ENCODE data around the gene KSR2.

KSR2 gene

DNA sequence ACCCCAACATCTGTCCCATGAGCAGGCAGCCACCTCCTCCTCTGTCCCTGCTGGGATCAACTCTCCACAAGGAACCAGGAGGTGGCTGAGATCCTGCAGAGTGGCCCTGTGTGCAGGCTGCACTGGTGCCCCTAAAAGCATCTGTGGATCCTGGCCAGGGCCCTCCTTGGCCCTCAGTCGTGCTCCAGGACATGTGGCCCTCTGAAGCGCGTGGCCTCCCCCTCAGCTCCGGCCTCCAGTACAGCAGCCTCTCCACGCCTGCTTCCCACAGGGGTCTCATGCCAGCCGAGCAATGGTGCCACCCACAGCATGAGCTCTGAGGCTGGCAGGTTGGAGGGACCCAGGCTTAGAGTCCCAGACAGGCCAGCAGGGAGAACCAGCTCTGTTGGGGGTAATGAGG, 530.0 kb downstream of the KSR2 start:
- DNase-seq = no peak

GRCh38 chr12:117437516-117438255, 531.1 kb downstream of the KSR2 start:
- DNase-seq = no peak

GRCh38 chr12:117433878-117434277, 534.9 kb downstream of the KSR2 start:
- DNase-seq = no peak

GRCh38 chr12:117430246-117430645, 538.5 kb downstream of the KSR2 start:
- no peak for DNase-seq

DNA sequence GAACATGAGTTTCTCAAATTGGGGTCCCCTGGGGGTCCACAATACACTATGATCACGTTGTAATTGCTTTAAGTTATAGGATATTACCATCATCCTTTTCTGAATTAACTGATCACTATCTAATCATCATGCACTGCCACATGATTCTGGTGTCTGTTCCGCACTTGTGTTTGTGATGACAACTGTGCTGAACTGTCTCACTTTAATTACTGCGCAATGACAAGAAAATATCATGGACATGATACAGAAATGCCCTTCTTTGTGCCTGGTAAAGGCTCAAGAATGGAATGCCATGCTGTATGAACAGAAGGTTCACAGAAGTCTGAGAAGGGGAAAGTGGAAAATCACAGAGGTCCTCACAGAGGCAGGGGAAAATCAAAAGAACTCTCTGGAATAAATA, 541.6 kb downstream of the KSR2 start:
- no peak for DNase-seq

- DNase-seq = no peak
These were observed 546.8 kb downstream of the KSR2 start for GRCh38 chr12:117421987-117422386.

DNA sequence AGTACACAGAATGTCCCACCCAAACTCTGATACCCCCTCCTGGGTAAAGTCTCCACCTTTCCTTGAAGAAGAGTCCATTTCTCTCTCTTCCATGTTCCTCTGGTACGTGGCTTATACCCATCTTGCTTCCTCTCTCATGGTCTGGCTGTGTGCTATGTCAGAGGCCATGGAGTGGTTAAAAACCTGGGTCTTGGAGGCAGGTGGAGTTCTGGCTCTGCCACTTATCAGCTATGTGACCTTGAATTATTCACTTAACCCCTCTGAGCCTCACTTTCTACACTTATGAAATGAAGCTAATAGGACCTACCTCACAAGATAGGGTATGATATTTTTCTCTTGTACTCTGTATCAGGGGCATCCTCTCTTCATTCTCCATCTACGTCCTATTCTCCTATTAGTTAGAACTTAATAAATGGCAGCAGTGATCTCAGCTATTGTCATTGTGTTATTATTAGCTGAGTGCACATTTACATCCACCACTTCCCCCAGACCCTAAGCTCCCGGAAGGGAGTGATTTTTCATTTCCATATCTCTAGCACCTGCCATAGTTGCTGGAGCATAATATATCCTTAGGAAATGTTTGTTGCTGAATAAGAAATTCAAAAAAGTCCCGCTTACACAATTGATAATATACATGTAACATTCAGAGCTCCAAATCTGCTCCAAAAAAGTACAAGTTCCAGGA, 547.6 kb downstream of the KSR2 start:
- no peak for DNase-seq

GRCh38 chr12:117417004-117417403, 551.8 kb downstream of the KSR2 start:
- DNase-seq = no peak

DNA sequence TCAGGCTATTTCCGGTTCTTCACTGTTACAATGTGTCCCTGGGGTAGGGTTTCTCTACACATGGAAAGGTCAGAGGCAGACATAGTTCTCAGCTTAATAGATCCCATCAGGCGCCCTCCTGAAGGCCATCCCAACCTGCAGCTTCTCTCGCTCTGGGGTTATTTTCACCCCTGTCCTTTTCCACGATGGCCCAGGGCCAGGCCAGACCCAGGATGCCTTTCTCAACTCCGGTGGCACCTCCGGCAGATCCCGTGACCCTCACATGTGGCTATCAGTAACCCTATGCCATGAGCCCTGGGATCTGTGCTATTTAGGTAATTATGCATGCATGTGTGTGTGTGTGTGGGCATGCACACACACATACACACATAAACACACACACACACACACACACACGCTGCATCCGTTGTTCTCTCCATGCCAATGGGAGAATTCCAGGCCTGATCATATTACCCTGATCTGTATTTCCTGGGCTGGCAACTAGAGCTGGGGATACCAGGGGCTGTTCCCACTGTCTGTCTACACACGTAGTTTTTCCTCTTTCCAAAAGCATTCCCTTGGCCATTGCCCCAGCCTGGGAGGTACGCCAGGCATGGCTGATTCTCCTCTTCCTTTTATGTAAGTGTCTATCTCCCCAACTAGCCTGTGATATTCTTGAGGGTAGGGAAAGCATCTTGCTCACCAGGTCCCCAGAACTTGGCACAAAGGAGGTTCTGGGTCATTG, 556.2 kb downstream of the KSR2 start:
- no peak for DNase-seq

DNA sequence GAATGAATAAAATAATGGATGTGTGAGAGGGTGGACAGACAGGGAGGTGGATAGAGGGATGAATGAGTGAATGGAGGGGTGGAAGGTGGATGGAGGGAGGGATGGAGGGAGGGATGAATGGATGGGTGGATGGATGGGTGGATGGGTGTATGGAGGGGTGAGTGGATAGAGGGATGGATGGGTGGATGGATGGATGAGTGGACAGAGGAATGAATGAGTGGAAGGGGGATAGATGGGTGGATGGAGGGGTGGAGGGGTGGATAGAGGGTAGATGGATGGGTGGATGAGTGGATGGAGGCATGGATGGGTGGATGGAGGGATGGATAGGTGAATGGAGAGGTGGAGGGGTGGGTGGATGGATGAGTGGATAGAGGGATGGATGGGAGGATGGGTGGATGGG, 559.5 kb downstream of the KSR2 start:
- no peak for DNase-seq

GRCh38 chr12:117408161-117408791, 560.5 kb downstream of the KSR2 start:
- no peak for DNase-seq

DNA sequence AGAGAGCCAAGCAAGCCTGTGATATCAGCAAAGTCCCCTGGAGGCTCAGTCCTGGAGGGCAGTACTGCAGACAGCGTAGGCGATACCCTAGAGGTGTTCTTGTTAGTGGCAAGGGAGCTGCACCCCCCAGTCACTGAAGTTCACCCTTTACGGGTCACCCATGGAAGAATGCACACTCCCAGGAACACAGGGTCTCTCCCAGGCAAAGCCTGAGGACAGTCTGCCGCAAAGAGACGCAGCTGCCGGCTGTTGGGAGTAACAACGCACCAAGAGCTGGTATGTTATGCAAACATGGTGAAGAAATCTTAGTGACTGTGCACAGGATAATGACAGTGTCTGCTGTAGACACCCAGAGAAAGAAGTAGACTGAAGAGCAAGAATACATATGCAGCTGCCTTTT, 563.9 kb downstream of the KSR2 start:
- no peak for DNase-seq

DNA sequence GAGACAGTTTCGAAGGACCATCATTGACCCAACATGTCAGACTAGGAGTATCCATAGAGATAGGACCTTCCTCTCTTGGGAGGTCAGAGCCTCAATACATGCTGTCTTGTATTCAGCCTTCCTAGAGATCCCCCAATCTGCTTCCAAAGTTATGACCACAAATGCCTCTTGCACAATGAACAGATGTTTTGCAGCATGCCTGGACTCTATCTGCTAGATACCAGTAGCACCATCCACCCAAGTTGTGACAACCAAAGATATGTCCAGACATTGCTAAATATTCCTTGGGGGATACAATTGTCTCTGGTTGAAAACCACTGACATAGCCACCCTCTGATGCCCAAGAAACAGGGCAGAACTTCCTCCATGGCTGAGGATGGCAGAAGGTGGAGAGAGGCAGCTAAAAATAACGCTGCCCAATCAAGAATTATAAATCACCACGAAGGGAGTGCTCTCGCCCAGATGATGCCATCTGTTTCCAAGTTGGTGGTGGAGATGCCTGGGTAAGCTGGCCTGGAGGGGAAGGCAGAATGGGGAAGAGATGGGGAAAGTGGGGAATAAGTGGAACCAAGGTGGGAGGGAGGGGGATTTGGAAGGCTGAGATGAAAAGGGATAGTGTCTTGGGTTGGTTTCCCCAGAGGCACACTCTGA, 564.5 kb downstream of the KSR2 start:
- DNase-seq = no peak

DNA sequence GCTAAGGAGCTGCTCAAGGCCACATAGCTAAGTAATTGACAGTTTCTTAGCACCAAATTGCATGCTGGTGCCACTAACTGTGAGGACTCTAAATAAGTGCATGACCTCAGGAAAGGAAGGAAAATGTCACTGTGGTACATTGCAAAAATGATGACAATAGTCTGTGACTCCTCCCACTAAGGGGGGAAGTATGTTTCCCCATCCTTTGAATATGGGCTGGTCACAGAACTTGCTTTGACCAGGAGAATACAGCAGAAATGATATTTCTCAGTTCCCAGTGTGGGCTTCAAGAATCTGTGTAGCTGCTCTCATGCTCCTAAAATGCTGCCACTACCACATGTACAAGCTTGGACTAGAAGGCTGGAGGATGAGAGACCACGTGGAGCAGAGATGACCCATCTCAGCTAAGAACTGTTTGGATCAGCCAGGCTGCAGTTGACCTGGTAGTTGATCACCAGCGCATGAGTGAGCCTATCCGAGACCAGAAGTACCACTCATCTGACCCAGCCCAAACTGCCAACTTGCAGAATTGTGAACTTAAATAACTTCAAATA, 565.1 kb downstream of the KSR2 start:
- no peak for DNase-seq
